Endothelial cell of umbilical vein (primary cell): ENCODE data around the gene RASA2. TPM values are rescaled to one million over a fixed set of nuclear protein-coding genes. Genes with fewer than 3 reads are reported as not detected.

ENCODE experiments used
- BruUV-seq: library from RNA; stranded (reverse); fragments of 400-500 nt; replicated peaks from 2 replicates; lab custom pipeline; 2021; lab: Mats Ljungman, UMichigan
- CTCF ChIA-PET: fragments of 300-600, 350-600 bp; sonication (Branson Sonifier 250); formaldehyde crosslinking; loops from one replicate; lab custom pipeline; 2021; ENCODE audit warnings: antibody characterized with exemption, inconsistent platforms; lab: Charles Lee
- POLR2A ChIA-PET: fragments of 300-600, 350-600 bp; sonication (Branson Sonifier 250); formaldehyde crosslinking; loops from one replicate; lab custom pipeline; 2021; ENCODE audit warnings: antibody characterized with exemption, inconsistent platforms; lab: Charles Lee
- DNase-seq: peaks from one replicate; pipeline ENCODE4 v3.0.0-alpha.2; 2011; ENCODE audit warnings: low read depth, low spot score
- FAIRE-seq: peaks from 2 replicates; lab custom pipeline; 2011; peaks lifted over from hg19 to GRCh38; lab: Jason Lieb, UNC
- H2AFZ ChIP-seq: 2 replicates; pipeline ENCODE4 v1.6.0; 2012; ENCODE audit warnings: low read depth, low read length, control low read depth, inconsistent platforms
- H3K27ac ChIP-seq: 2 replicates; pipeline ENCODE4 v1.5.1; 2011; ENCODE audit warnings: low read depth, mild to moderate bottlenecking, control low read depth, low read length, moderate library complexity; ENCODE audit not compliant: insufficient read depth
- H3K27me3 ChIP-seq, 2 experiments: 2 replicates each; pipeline versions ENCODE4 v1.6.0 to v1.6.1; 2011; ENCODE audit warnings: low read length in 2 of 2, mixed read lengths in 1 of 2; ENCODE audit not compliant: control insufficient read depth in 2 of 2, insufficient read depth in 2 of 2
- H3K36me3 ChIP-seq, 2 experiments: 2 replicates in 1 of 2; 3 replicates in 1 of 2; pipeline ENCODE4 v1.5.1; 2011; ENCODE audit warnings: low read length in 2 of 2, mild to moderate bottlenecking in 1 of 2, moderate library complexity in 1 of 2; ENCODE audit not compliant: control insufficient read depth in 2 of 2, insufficient read depth in 2 of 2; ENCODE audit errors: extremely low read depth in 1 of 2
- H3K4me1 ChIP-seq: 3 replicates; pipeline ENCODE4 v1.5.1; 2011; ENCODE audit warnings: mild to moderate bottlenecking, low read length; ENCODE audit not compliant: control insufficient read depth, insufficient read depth; ENCODE audit errors: extremely low read depth
- H3K4me2 ChIP-seq: 2 replicates; pipeline ENCODE4 v1.6.1; 2011; ENCODE audit warnings: low read length, control low read depth, mixed read lengths; ENCODE audit not compliant: insufficient read depth
- H3K4me3 ChIP-seq, 3 experiments: fragments of 200-600 bp in 1 of 3; sonication (generic), shearing (Covaris generic) in 1 of 3; replicated peaks in 1 of 3; 2 replicates each; pipeline ENCODE4 v1.5.1; 2011 to 2016; ENCODE audit warnings: control low read depth in 3 of 3, low read length in 3 of 3, mild to moderate bottlenecking in 2 of 3, inconsistent platforms in 1 of 3, low read depth in 1 of 3, moderate library complexity in 1 of 3; ENCODE audit not compliant: insufficient read depth in 1 of 3
- H3K79me2 ChIP-seq: 2 replicates; pipeline ENCODE4 v1.6.0; 2012; ENCODE audit warnings: low read length, inconsistent platforms; ENCODE audit not compliant: control insufficient read depth, insufficient read depth
- H3K9ac ChIP-seq: replicated peaks from 2 replicates; pipeline ENCODE3; 2011; ENCODE audit warnings: low read length, control low read depth; ENCODE audit not compliant: insufficient read depth; ENCODE audit errors: extremely low read depth
- H3K9me1 ChIP-seq: replicated peaks from 3 replicates; pipeline ENCODE4 v1.6.0; 2011; ENCODE audit warnings: mild to moderate bottlenecking, low read length; ENCODE audit not compliant: control insufficient read depth, insufficient read depth; ENCODE audit errors: extremely low read depth
- H3K9me3 ChIP-seq: replicated peaks from 2 replicates; pipeline ENCODE4 v1.5.1; 2012; ENCODE audit warnings: low read length, inconsistent platforms; ENCODE audit not compliant: control insufficient read depth, insufficient read depth
- H4K20me1 ChIP-seq: replicated peaks from 2 replicates; pipeline ENCODE3; 2011; ENCODE audit warnings: mild to moderate bottlenecking, low read length; ENCODE audit not compliant: control insufficient read depth, insufficient read depth; ENCODE audit errors: extremely low read depth
- CTCF ChIP-seq, 2 donors: IDR thresholded peaks; 1 replicate in 1 of 2; 2 replicates in 1 of 2; pipeline ENCODE4 v1.5.1; 2011; ENCODE audit warnings: low read length in 2 of 2, mild to moderate bottlenecking in 2 of 2, moderate library complexity in 2 of 2, control low read depth in 1 of 2, inconsistent platforms in 1 of 2, low read depth in 1 of 2; ENCODE audit not compliant: insufficient read depth in 1 of 2; ENCODE audit errors: extremely low read depth in 1 of 2
- EZH2 ChIP-seq: IDR thresholded peaks from 2 replicates; pipeline ENCODE4 v1.6.1; 2012; ENCODE audit warnings: borderline replicate concordance, low read depth, mild to moderate bottlenecking, moderate library complexity, low read length, inconsistent platforms; ENCODE audit not compliant: severe bottlenecking
- FOS ChIP-seq: IDR thresholded peaks from 2 replicates; pipeline ENCODE4 v1.6.1; 2011; ENCODE audit warnings: mild to moderate bottlenecking, low read length, moderate library complexity, borderline replicate concordance; ENCODE audit not compliant: insufficient read depth
- GATA2 ChIP-seq: IDR thresholded peaks from 2 replicates; pipeline ENCODE4 v1.7.0; 2011; ENCODE audit warnings: low read depth, mild to moderate bottlenecking, moderate library complexity, mixed read lengths, low read length; ENCODE audit not compliant: insufficient read length, insufficient read depth
- JUN ChIP-seq: IDR thresholded peaks from 2 replicates; pipeline ENCODE4 v1.6.1; 2011; ENCODE audit warnings: borderline replicate concordance, low read depth; ENCODE audit not compliant: insufficient read length, insufficient read depth
- MYC ChIP-seq: IDR thresholded peaks from one replicate; pipeline ENCODE4 v1.6.1; 2011; ENCODE audit warnings: mild to moderate bottlenecking, low read depth, low read length
- POLR2A ChIP-seq: IDR thresholded peaks from 2 replicates; pipeline ENCODE4 v1.6.1; 2012; ENCODE audit warnings: low read depth, mild to moderate bottlenecking, control low read depth, low read length
- POLR2AphosphoS5 ChIP-seq: IDR thresholded peaks from 2 replicates; pipeline ENCODE4 v1.6.1; 2012; ENCODE audit warnings: low read depth, mild to moderate bottlenecking, control low read depth, low read length, moderate library complexity; ENCODE audit not compliant: insufficient read depth
- dilution Hi-C: fragments of 300-500 bp; cut with MboI; formaldehyde crosslinking; loops from one replicate; pipeline ENCODE4 v1.15.0; 2019; ENCODE audit warnings: low sequenced_read_pairs; ENCODE audit not compliant: extremely low pct_ligation_motif_present
- intact Hi-C: fragments of 100-400 bp; cut with micrococcal nuclease; formaldehyde crosslinking; loops from one replicate; pipeline ENCODE4 v1.10.0; 2022
- polyA plus RNA-seq, 4 experiments: library from polyadenylated mRNA; depleted of rRNA in 3 of 4; stranded (reverse) in 3 of 4; unstranded in 1 of 4; fragments of >200 nt; gene quantifications; 2 replicates each; pipeline versions ENCODE4 v1.2.1 to v1.2.3, GENCODE V29; 2011 to 2012; ENCODE audit warnings: missing spikeins in 1 of 4
- total RNA-seq: library from RNA; stranded (reverse); gene quantifications from 2 replicates; pipeline ENCODE4 v1.2.3, GENCODE V29; 2021
- TF ChIP-seq, protein P1 (sequence below): IDR thresholded peaks from 2 replicates; pipeline ENCODE4 v1.6.1; 2011; ENCODE audit not compliant: insufficient read depth, insufficient read length

The RASA2 gene
- total and polyA plus RNA-seq, 2 donors (not counting 3 experiments of a cell fraction or from before 2014, with no cell fraction given) = 3.1 to 20.2 TPM

- H4K20me1 ChIP-seq = no peaks in the 10 kb centered on the region
- no peak overlapping the region for H3K4me2 ChIP-seq
- FAIRE-seq (peak; percentile 12), DNase-seq (no peak)
- intact Hi-C loops = no loop called here
- no peaks in the 10 kb centered on the region for H3K9me3 ChIP-seq
- ChIA-PET POLR2A (no interaction called here), CTCF (interaction anchor here (0.6 to 2.1 kb wide), 16 partner anchors 10 to 234 kb away, joined by 3 to 22 read pairs (median 3); partner anchors contain the start of genes PXYLP1 and RASA2)
- no peak overlapping the region for H3K27ac ChIP-seq
- H2AFZ ChIP-seq = no peak overlapping the region
- no peaks in the 10 kb centered on the region for H3K36me3 ChIP-seq
- H3K4me3 ChIP-seq = no peak overlapping the region
- no TSS peak for BruUV-seq
- H3K9ac ChIP-seq = no peak overlapping the region
- H3K79me2 ChIP-seq = no peaks in the 10 kb centered on the region
- no peaks in the 10 kb centered on the region for H3K4me1 ChIP-seq
- H3K27me3 ChIP-seq = no peaks in the 10 kb centered on the region
- no peak for TF ChIP-seq FOS
- TF ChIP-seq EZH2 = no peak
- TF ChIP-seq GATA2 = no peak
- no peak for TF ChIP-seq MYC
- dilution Hi-C loops = no loop called here
- H3K9me1 ChIP-seq = no peaks in the 10 kb centered on the region
Observed at GRCh38 chr3:141465221-141465620, 21.6 kb upstream of the RASA2 start.

- no peaks in the 10 kb centered on the region for H3K79me2 ChIP-seq
- no peaks in the 10 kb centered on the region for H3K36me3 ChIP-seq
- FAIRE-seq (no peak), DNase-seq (no peak)
- ChIA-PET POLR2A (no interaction called here), CTCF (interaction anchor here (1.0 to 1.1 kb wide), 2 partner anchors 12 to 94 kb away, joined by 3 to 4 read pairs; no protein-coding TSS in a partner anchor)
- no peak overlapping the region for H3K9ac ChIP-seq
- intact Hi-C loops (no loop called here), dilution Hi-C loops (no loop called here)
- no peak overlapping the region for H3K27ac ChIP-seq
- TF ChIP-seq MYC = no peak
- TF ChIP-seq CTCF (IDR thresholded peaks at IDR 0.05; ENCODE audit: extremely low read depth in 1 of 2, insufficient read depth in 1 of 2, low read depth in 1 of 2, low read length in 2 of 2) = no peak
- no peak for TF ChIP-seq POLR2A
- TF ChIP-seq, protein P1, sequence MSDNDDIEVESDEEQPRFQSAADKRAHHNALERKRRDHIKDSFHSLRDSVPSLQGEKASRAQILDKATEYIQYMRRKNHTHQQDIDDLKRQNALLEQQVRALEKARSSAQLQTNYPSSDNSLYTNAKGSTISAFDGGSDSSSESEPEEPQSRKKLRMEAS = no peak
- TF ChIP-seq POLR2AphosphoS5 = no peak
- TF ChIP-seq JUN = no peak
- TF ChIP-seq EZH2 = no peak
- TF ChIP-seq FOS = no peak
- no peak for TF ChIP-seq GATA2
- no peak overlapping the region for H2AFZ ChIP-seq
- BruUV-seq = no TSS peak
- H3K27me3 ChIP-seq = no peaks in the 10 kb centered on the region
- no peaks in the 10 kb centered on the region for H3K9me1 ChIP-seq
- H3K4me3 ChIP-seq = no peak overlapping the region
- no peak overlapping the region for H3K4me2 ChIP-seq
- H4K20me1 ChIP-seq = no peaks in the 10 kb centered on the region
- no peaks in the 10 kb centered on the region for H3K4me1 ChIP-seq
- no peaks in the 10 kb centered on the region for H3K9me3 ChIP-seq
Observed at GRCh38 chr3:141466633-141467169, 20.1 kb upstream of the RASA2 start.
